GM18505 (cell line): ENCODE measurements around the gene ERICH4.

Experiments
- ATAC-seq: cut with Tn5 transposase; IDR thresholded peaks from one replicate; pipeline ENCODE4 v1.9.1; 2021; ENCODE audit not compliant: unreplicated experiment
- POLR2A ChIP-seq: IDR thresholded peaks from 4 replicates; pipeline ENCODE4 v1.6.1; 2011; ENCODE audit warnings: borderline replicate concordance; ENCODE audit not compliant: insufficient read depth, insufficient read length; ENCODE audit errors: extremely low read depth

ERICH4 gene

DNA sequence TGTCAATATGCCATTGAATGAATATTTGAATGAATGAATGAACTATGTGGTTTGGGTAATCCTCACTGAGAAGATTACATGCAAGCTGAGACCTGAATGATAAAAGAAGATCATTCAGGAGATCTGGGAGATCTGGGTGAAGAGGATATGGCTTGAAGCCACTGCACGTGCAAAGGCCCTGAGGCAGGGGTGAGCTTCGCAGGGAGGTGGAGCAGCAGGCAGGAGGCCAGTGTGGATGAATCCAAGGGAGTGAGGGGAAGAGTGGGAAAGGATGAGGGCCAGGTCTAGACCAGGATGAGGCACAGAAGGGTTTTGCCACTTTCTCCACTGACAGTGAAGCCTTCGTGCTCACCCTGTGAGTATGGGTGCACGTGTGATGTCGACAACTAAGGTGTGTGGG lies 49.9 kb downstream of the ERICH4 start:
- ATAC-seq: no peak
- no peak for TF ChIP-seq POLR2A
